SW 1271 (cell line): ENCODE results near the gene PDS5A.
"Not testable (repeated sequence)": the region's sequence is repeated elsewhere in the genome, so short reads cannot be mapped to it uniquely, and the experiment has no call there.

Experiments used
- DNase-seq, 2 experiments: peaks; one replicate each; lab custom pipeline; 2025; lab: John Stamatoyannopoulos, UW

The PDS5A gene

GRCh38 chr4:39905656-39906055 lies 72.1 kb downstream of the PDS5A start:
- no peak for DNase-seq

GRCh38 chr4:39905019-39905418 lies 72.7 kb downstream of the PDS5A start:
- DNase-seq, result not testable (repeated sequence)

- DNase-seq, result no peak
Observed at GRCh38 chr4:39900966-39901365, 76.7 kb downstream of the PDS5A start.

GRCh38 chr4:39899291-39899690 lies 78.4 kb downstream of the PDS5A start:
- no peak for DNase-seq

GRCh38 chr4:39898015-39898414 lies 79.7 kb downstream of the PDS5A start:
- no peak for DNase-seq

GRCh38 chr4:39893693-39894072 lies 84.0 kb downstream of the PDS5A start:
- DNase-seq, result no peak

GRCh38 chr4:39892988-39893692 lies 84.6 kb downstream of the PDS5A start:
- DNase-seq, result no peak

GRCh38 chr4:39889226-39889625 lies 88.5 kb downstream of the PDS5A start:
- no peak for DNase-seq

- no peak for DNase-seq
Observed at GRCh38 chr4:39888541-39888940, 89.2 kb downstream of the PDS5A start.

- no peak for DNase-seq
Observed at GRCh38 chr4:39883646-39884045, 94.1 kb downstream of the PDS5A start.

GRCh38 chr4:39881789-39882188 lies 95.9 kb downstream of the PDS5A start:
- no peak for DNase-seq

- no peak for DNase-seq
Observed at GRCh38 chr4:39877971-39878370, 99.7 kb downstream of the PDS5A start.

GRCh38 chr4:39873823-39874222 lies 103.9 kb downstream of the PDS5A start:
- no peak for DNase-seq

GRCh38 chr4:39865280-39865679 lies 112.4 kb downstream of the PDS5A start:
- DNase-seq, result no peak

GRCh38 chr4:39864391-39864790 lies 113.3 kb downstream of the PDS5A start:
- DNase-seq, result no peak

- no peak for DNase-seq
Observed at GRCh38 chr4:39860804-39861203, 116.9 kb downstream of the PDS5A start.

- DNase-seq, result peak; percentile 60 to 87
Observed at GRCh38 chr4:39855909-39856512, 121.7 kb downstream of the PDS5A start.

- no peak for DNase-seq
Observed at GRCh38 chr4:39852636-39853035, 125.1 kb downstream of the PDS5A start.

GRCh38 chr4:39850727-39851126 lies 127.0 kb downstream of the PDS5A start:
- DNase-seq, result no peak

- no peak for DNase-seq
Observed at GRCh38 chr4:39846705-39847104, 131.0 kb downstream of the PDS5A start.

GRCh38 chr4:39846120-39846519 lies 131.6 kb downstream of the PDS5A start:
- no peak for DNase-seq

GRCh38 chr4:39841894-39842293 lies 135.8 kb downstream of the PDS5A start:
- DNase-seq, result no peak

GRCh38 chr4:39840516-39840915 lies 137.2 kb downstream of the PDS5A start:
- DNase-seq, result not testable (repeated sequence)

GRCh38 chr4:39840027-39840426 lies 137.7 kb downstream of the PDS5A start:
- DNase-seq, result no peak
